GM19328 (cell line): ENCODE data around the gene AGGF1.
"Not testable (repeated sequence)": the region's sequence is repeated elsewhere in the genome, so short reads cannot be mapped to it uniquely, and the experiment has no call there.

ENCODE experiments used
- ATAC-seq: cut with Tn5 transposase; IDR thresholded peaks from one replicate; pipeline ENCODE4 v1.9.1; 2021; ENCODE audit warnings: mild to moderate bottlenecking, moderate library complexity; ENCODE audit not compliant: unreplicated experiment

AGGF1 gene

DNA sequence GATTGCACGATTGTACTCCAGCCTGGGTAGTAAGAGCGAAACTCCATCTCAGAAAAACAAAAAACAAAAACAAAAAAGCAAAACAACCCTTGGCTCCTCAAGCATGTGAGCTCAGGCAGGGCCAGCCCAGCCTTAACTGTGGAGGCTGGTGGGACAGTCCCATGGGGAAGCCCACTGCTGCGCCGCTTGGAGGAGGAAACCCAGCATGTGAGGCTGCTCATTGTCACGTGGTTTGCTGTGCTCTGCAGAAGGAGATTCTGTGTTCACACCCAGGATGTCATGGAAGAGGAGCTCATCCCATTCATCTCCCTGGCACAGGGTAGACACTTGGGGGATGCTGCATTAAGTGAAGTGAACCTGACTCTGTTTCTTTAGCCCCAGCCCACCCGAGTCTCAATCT lies 52.9 kb downstream of the AGGF1 start:
- no peak for ATAC-seq

DNA sequence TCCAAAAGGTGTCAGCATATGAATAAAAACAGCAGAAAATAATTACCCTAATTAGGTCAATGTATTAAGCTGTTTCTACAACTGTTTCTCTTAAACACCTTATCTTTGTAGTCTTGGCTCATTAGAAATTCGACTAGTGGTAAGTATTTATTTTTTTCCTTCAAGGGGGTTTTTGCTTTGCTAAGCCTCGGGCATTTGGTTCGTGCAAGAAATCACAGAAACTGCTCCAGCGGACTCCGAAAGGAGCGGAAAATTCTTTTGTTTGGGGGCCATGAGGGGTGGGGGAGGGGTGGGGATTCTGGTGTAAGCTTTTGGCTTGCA lies 56.1 kb downstream of the AGGF1 start:
- no peak for ATAC-seq

- peak; percentile 53 for ATAC-seq
Observed at GRCh38 chr5:77086689-77087483, 56.7 kb downstream of the AGGF1 start, which contains the start of gene ZBED3. TSS of gene ZBED3 (minus strand) at chr5:77087285. CDS start at chr5:77077878, 9,407 bp downstream.

- no peak for ATAC-seq
Observed at GRCh38 chr5:77087484-77088261, 57.5 kb downstream of the AGGF1 start.

DNA sequence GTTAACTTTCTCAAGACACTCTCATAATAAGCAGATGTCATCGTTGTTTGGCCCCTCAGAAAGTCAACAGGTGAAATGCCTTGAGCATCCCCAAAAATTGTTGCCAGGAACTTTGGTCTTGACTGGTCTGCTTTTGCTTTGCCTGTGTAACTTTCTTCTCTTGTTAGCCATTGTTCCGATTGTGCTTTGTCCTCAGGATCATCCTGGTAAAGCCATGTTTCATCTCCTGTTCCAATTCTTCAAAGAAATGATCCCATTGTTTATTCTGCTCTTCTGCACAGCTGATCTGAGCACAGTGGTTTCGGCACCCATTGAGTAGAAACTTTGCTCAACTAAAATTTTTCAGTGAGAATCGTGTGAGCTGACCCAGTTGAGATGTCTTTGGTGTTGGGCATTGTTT lies 65.0 kb downstream of the AGGF1 start:
- no peak for ATAC-seq

DNA sequence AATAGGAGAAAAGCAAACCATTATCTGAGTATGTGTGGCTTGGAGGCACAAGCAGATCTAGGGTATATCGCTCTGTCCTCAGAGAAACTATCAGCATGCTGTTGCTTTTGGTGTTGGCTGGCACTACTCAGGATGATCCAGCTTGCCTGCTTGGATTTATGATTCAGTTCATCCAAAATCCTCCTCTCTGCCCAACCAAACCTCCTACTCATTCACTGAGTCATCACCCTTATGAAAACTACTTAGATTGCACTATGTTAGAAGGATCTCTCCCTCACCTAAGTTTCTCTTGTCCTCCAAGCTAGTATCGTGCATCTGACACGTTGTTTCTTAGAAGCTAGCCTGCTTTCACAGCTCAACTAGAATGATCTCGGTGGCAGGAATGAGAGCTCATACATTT lies 71.1 kb downstream of the AGGF1 start:
- ATAC-seq: no peak

- ATAC-seq: no peak
Observed at GRCh38 chr5:77102549-77102948, 72.3 kb downstream of the AGGF1 start.

GRCh38 chr5:77103457-77103856 lies 73.3 kb downstream of the AGGF1 start:
- ATAC-seq: no peak

- no peak for ATAC-seq
Observed at GRCh38 chr5:77104813-77105212, 74.6 kb downstream of the AGGF1 start.

- not testable (repeated sequence) for ATAC-seq
Observed at GRCh38 chr5:77107035-77107434, 76.8 kb downstream of the AGGF1 start.
